HG02938 (cell line): ENCODE data around the gene RASGRF1.
"Not testable (repeated sequence)": the region's sequence is repeated elsewhere in the genome, so short reads cannot be mapped to it uniquely, and the experiment has no call there.

Experiments used
- ATAC-seq: cut with Tn5 transposase; IDR thresholded peaks from one replicate; pipeline ENCODE4 v1.9.1; 2021; ENCODE audit warnings: mild to moderate bottlenecking, moderate library complexity; ENCODE audit not compliant: unreplicated experiment

Gene RASGRF1

GRCh38 chr15:79090487-79091203 lies at the start of gene RASGRF1:
TSS of gene RASGRF1 (minus strand) at chr15:79090780. CDS start at chr15:79090498, 282 bp downstream.
- ATAC-seq: no peak

GRCh38 chr15:79136434-79137046 lies 46.0 kb upstream of the RASGRF1 start:
- no peak for ATAC-seq

GRCh38 chr15:79133309-79133708 lies 42.7 kb upstream of the RASGRF1 start:
- no peak for ATAC-seq

- ATAC-seq: no peak
Measured at GRCh38 chr15:79132770-79133169, 42.2 kb upstream of the RASGRF1 start.

GRCh38 chr15:79132361-79132760 lies 41.8 kb upstream of the RASGRF1 start:
- no peak for ATAC-seq

GRCh38 chr15:79130535-79131130 lies 40.1 kb upstream of the RASGRF1 start:
- ATAC-seq: no peak

- ATAC-seq: no peak
Measured at GRCh38 chr15:79129235-79129634, 38.7 kb upstream of the RASGRF1 start.

GRCh38 chr15:79128556-79128955 lies 38.0 kb upstream of the RASGRF1 start:
- ATAC-seq: no peak

- no peak for ATAC-seq
Measured at GRCh38 chr15:79124388-79124787, 33.8 kb upstream of the RASGRF1 start.

- no peak for ATAC-seq
Measured at GRCh38 chr15:79122991-79123390, 32.4 kb upstream of the RASGRF1 start.

- no peak for ATAC-seq
Measured at GRCh38 chr15:79122391-79122790, 31.8 kb upstream of the RASGRF1 start.

- no peak for ATAC-seq
Measured at GRCh38 chr15:79121571-79121970, 31.0 kb upstream of the RASGRF1 start.

- no peak for ATAC-seq
Measured at GRCh38 chr15:79117442-79118204, 27.0 kb upstream of the RASGRF1 start.

GRCh38 chr15:79116771-79117170 lies 26.2 kb upstream of the RASGRF1 start:
- ATAC-seq: no peak

- ATAC-seq: no peak
Measured at GRCh38 chr15:79115986-79116665, 25.5 kb upstream of the RASGRF1 start.

GRCh38 chr15:79113831-79114230 lies 23.3 kb upstream of the RASGRF1 start:
- no peak for ATAC-seq

- not testable (repeated sequence) for ATAC-seq
Measured at GRCh38 chr15:79111404-79111803, 20.8 kb upstream of the RASGRF1 start.

- no peak for ATAC-seq
Measured at GRCh38 chr15:79105141-79105540, 14.6 kb upstream of the RASGRF1 start.

- ATAC-seq: no peak
Measured at GRCh38 chr15:79102595-79102994, 12.0 kb upstream of the RASGRF1 start.

GRCh38 chr15:79101866-79102581 lies 11.4 kb upstream of the RASGRF1 start:
- no peak for ATAC-seq
